NB4 (cell line): ENCODE results near the gene MIA.
"Not testable (repeated sequence)": the region's sequence is repeated elsewhere in the genome, so short reads cannot be mapped to it uniquely, and the experiment has no call there.

Experiments used
- DNase-seq: peaks from one replicate; pipeline ENCODE4 v3.0.0; 2010; ENCODE audit warnings: low read depth
- H3K4me3 ChIP-seq: one replicate; pipeline ENCODE4 v1.5.1; 2011; ENCODE audit warnings: mild to moderate bottlenecking, low read depth, low read length, moderate library complexity
- MYC ChIP-seq: IDR thresholded peaks from 2 replicates; pipeline ENCODE4 v1.6.1; 2011; ENCODE audit warnings: low read depth, low read length
- POLR2A ChIP-seq: IDR thresholded peaks from 2 replicates; pipeline ENCODE4 v1.6.1; 2011; ENCODE audit warnings: mild to moderate bottlenecking; ENCODE audit not compliant: insufficient read length; ENCODE audit errors: extremely low read depth
- TF ChIP-seq, protein P1 (sequence below): IDR thresholded peaks from one replicate; pipeline ENCODE4 v1.5.1; 2012; ENCODE audit warnings: low read depth, low read length
- TF ChIP-seq, protein P2 (sequence below): IDR thresholded peaks from 2 replicates; pipeline ENCODE4 v1.6.1; 2011; ENCODE audit warnings: low read depth, low read length

MIA gene

DNA sequence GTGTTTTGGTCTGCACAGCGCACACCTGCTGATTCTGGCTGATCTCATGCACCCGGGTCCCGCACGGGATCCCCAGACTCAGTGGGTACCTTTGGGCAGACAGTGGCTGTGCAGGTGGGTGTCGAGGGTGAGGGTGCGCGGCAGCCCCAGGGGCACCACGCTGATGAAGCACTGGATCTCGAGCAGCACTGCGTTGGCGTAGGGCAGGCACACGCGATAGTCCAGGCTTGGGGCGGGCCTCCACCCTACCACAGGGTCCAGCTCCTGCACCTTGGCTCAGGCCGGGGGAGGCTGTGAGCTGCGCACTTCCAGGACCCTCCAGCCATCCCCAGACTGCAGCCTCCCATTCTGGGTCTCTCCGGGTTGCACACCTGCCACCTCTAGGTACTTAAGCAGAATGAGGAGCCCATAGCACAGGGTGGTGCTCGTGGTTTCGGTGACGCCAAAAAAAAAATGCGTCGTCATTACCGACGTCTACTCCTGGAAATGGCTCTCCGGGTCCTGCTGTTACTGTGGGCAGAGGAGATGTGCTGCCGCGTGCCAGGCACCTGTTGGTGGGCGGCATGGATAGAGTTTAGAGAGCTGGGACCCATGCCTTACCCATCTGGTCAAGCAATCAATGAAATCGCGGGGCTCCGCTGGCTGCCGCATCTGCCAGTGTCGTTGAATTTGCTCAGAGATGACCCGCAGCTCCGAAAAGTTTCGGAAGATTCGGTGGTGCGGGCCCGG, 34.2 kb downstream of the MIA start:
- TF ChIP-seq, protein P1, sequence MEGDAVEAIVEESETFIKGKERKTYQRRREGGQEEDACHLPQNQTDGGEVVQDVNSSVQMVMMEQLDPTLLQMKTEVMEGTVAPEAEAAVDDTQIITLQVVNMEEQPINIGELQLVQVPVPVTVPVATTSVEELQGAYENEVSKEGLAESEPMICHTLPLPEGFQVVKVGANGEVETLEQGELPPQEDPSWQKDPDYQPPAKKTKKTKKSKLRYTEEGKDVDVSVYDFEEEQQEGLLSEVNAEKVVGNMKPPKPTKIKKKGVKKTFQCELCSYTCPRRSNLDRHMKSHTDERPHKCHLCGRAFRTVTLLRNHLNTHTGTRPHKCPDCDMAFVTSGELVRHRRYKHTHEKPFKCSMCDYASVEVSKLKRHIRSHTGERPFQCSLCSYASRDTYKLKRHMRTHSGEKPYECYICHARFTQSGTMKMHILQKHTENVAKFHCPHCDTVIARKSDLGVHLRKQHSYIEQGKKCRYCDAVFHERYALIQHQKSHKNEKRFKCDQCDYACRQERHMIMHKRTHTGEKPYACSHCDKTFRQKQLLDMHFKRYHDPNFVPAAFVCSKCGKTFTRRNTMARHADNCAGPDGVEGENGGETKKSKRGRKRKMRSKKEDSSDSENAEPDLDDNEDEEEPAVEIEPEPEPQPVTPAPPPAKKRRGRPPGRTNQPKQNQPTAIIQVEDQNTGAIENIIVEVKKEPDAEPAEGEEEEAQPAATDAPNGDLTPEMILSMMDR = no peak
- TF ChIP-seq MYC = no peak
- TF ChIP-seq POLR2A = no peak
- TF ChIP-seq, protein P2, sequence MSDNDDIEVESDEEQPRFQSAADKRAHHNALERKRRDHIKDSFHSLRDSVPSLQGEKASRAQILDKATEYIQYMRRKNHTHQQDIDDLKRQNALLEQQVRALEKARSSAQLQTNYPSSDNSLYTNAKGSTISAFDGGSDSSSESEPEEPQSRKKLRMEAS = no peak
- DNase-seq = no peak
- H3K4me3 ChIP-seq = no peak overlapping the region

DNA sequence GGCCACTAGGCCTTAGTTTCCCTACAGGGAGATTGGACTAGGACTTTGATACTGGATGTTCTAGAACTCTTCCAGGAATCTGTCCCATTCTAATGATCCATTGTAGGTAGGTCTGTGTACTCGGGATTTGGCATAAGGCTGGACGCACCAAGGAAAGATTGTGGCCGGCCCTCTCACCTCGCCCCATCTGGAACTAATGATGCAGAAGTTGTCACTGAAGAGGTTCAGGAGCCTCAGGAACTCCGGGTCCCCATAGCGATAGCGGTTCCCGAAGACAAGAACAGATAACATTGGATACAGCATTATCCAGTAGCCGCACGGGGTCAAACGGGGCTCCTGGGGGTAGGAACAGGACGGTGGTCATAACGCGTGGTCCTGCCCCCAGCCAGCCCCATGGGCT, 34.8 kb downstream of the MIA start:
- no peak overlapping the region for H3K4me3 ChIP-seq
- TF ChIP-seq, protein P1 = no peak
- TF ChIP-seq MYC = no peak
- TF ChIP-seq, protein P2 = no peak
- TF ChIP-seq POLR2A = no peak
- DNase-seq = no peak

DNA sequence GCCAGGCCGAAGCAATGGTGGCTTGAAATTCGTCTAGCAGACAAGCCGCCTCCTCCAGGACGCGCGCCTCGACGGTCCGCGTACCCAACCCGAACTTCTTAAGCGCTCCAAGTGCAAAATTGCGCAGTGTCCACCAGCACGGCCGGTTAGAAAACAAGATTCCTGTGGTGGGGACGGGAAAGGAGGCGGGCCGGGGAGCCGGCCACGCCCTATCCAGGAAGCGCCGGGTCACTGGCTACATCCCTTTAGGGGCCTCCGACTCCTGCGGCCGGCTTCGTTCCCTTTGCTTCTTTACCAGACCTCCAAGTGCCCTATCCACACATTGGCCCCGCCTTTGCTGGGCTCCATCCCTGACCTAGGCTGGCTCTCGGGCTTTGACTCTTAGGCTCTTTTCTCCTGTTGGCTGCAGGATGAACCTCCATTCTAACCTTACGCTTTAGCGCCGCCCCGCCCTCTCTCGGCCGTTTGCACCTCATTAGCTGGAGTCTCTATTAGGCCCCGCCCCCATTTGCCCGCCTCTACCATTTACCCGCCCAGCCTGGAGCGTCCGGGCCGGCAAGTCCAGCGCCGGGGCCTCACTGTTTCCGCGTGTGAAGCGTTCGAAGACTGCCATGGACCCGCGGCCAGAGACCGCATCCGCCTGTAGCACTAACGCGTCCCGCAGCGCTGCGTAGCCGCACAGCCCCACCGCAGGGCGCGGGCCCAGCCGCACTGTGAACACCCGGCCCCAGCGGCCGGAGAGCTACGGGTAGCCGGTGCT, 35.5 kb downstream of the MIA start:
- peak; percentile 70 for DNase-seq

DNA sequence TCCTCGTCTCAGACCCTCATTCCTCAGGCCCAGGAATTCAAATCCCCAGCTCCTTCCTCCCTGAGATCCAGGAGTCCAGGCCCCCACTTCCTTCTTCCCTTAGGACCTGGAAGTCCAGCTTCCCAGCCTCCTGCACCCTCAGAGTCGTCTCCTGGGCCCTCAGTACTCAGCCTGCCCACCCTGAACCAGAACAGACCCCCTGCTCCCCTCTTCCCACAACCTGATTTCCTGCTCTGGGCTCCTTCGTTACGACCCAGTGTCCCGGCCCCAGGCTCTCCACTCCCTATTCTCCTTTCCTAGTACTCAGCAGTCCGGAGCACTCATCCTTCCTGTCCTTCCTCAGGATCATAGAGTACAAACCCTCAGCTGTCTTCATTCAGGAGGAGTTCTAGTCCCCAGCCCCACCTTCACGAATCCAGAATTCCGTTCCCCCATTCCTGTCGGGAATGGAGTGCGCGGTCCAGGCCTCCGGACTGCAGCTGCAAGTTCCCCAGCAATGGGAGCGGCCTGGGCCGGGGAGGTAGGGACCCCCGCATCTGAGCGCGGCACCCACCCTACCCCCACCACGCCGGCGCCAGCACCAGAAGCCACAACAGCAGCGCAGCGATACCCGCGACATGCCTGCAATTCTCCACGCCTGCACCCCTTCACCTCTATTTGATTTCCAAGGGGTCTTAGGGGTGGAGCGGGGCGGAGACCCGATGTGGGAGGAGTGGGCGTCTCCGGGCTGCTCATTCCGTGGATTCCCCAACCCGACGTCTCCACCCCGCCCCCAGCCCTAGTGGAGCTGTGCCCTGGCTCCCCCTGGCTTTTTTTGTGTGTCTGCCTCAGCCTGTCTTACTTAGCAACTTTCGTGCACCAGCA, 36.4 kb downstream of the MIA start:
- no peak for DNase-seq
- no peak overlapping the region for H3K4me3 ChIP-seq
- TF ChIP-seq, protein P1 = no peak
- TF ChIP-seq, protein P2 = no peak
- TF ChIP-seq MYC = no peak

More for the DNA sequence above, 35.5 kb downstream of the MIA start:
- peak overlapping the region; percentile 25 for H3K4me3 ChIP-seq

DNA sequence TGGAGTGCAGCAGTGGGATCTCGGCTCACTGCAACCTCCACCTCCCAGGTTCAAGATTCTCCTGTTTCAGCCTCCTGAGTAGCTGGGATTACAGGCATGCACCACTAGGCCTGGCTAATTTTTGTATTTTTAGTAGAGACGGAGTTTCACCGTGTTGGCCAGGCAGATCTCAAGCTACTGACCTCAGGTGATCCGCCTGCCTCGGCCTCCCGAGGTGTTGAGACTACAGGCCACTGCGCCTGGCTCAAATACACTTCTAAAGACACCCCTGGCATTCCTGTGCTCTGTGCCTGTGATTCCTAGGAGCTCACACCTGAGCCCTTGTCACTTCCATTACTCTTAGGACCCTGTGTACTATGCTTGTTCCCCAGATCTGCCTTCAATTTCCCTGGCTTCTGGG, 37.2 kb downstream of the MIA start:
- H3K4me3 ChIP-seq = not testable (repeated sequence)

DNA sequence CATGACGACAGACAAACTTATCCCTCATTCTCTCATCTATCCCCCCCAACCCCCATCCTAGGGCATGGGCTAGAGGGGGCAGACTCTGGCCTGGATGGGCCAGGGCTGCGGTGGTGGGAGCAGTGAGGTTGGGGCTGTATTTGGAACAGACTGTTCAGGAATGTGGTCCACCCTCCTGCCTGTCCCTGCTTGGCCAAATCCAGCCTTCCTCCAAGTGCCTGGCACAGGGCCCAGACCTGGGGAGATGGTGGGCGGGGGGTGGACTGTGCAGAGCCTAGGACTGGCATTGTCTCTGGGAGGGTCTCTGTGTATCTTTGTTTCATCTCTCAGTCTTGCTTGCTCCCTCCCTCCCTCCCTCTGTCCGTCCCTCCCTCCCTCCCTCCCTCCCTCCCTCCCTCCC, 37.9 kb downstream of the MIA start:
- H3K4me3 ChIP-seq = no peak overlapping the region
- no peak for DNase-seq
- TF ChIP-seq, protein P1 = no peak
- TF ChIP-seq POLR2A = no peak
- no peak for TF ChIP-seq MYC
- TF ChIP-seq, protein P2 = no peak

More for the DNA sequence above, 37.2 kb downstream of the MIA start:
- DNase-seq = not testable (repeated sequence)
